H1 (cell line): ENCODE data around the gene TRDN. TPM values are rescaled to one million over a fixed set of nuclear protein-coding genes. Genes with fewer than 3 reads are reported as not detected.

Experiments
- CTCF ChIA-PET: fragments of 300-600 bp; sonication (Branson Sonifier 250); formaldehyde crosslinking; loops from one replicate; lab custom pipeline; 2021; ENCODE audit not compliant: partially characterized antibody; lab: Charles Lee
- POLR2A ChIA-PET: fragments of 300-600 bp; sonication (Branson Sonifier 250); formaldehyde crosslinking; loops from one replicate; lab custom pipeline; 2021; ENCODE audit warnings: inconsistent platforms; ENCODE audit not compliant: partially characterized antibody; lab: Charles Lee
- DNase-seq, 2 experiments: peaks; one replicate each; pipeline versions ENCODE4 v3.0.0 to v3.0.0-alpha.2; 2010 to 2022; ENCODE audit warnings: low spot score in 2 of 2, low read depth in 1 of 2, mixed read lengths in 1 of 2
- FAIRE-seq: peaks from 2 replicates; lab custom pipeline; 2011; peaks lifted over from hg19 to GRCh38; lab: Jason Lieb, UNC
- H2AFZ ChIP-seq: 2 replicates; pipeline ENCODE4 v1.8.1; 2012; ENCODE audit warnings: low read length, inconsistent platforms
- H2AK5ac ChIP-seq: 2 replicates; pipeline ENCODE4 v1.6.1; 2013; ENCODE audit warnings: low read depth, low read length
- H2BK120ac ChIP-seq: replicated peaks from 2 replicates; pipeline ENCODE3; 2013; ENCODE audit warnings: low read depth, low read length, inconsistent platforms
- H2BK12ac ChIP-seq: 2 replicates; pipeline ENCODE4 v1.6.1; 2013; ENCODE audit warnings: low read depth, low read length
- H2BK15ac ChIP-seq: 2 replicates; pipeline ENCODE4 v1.6.1; 2013; ENCODE audit warnings: low read length
- H2BK20ac ChIP-seq: 2 replicates; pipeline ENCODE4 v1.6.1; 2013; ENCODE audit warnings: low read length
- H2BK5ac ChIP-seq: 2 replicates; pipeline ENCODE4 v1.6.1; 2013; ENCODE audit warnings: low read depth, low read length
- H3K14ac ChIP-seq: 2 replicates; pipeline ENCODE4 v1.6.1; 2013; ENCODE audit warnings: inconsistent platforms; ENCODE audit not compliant: insufficient read length
- H3K18ac ChIP-seq: 2 replicates; pipeline ENCODE4 v1.6.1; 2013; ENCODE audit warnings: low read length; ENCODE audit errors: extremely low read depth
- H3K23ac ChIP-seq: 2 replicates; pipeline ENCODE4 v1.6.1; 2013; ENCODE audit warnings: inconsistent platforms; ENCODE audit not compliant: insufficient read length
- H3K23me2 ChIP-seq: 2 replicates; pipeline ENCODE4 v1.6.1; 2013; ENCODE audit warnings: low read depth, low read length
- H3K27ac ChIP-seq: 2 replicates; pipeline ENCODE4 v1.6.1; 2011; ENCODE audit warnings: low read depth, low read length, inconsistent platforms
- H3K27me3 ChIP-seq, 4 experiments: replicated peaks in 1 of 4; 1 replicate in 1 of 4; 2 replicates in 3 of 4; pipeline versions ENCODE4 v1.6.1 to v1.8.1; 2011 to 2013; ENCODE audit warnings: low read length in 3 of 4, mild to moderate bottlenecking in 3 of 4, inconsistent platforms in 2 of 4, mixed read lengths in 2 of 4, moderate library complexity in 1 of 4; ENCODE audit not compliant: control insufficient read depth in 3 of 4, insufficient read depth in 3 of 4; ENCODE audit errors: extremely low read depth in 1 of 4
- H3K36me3 ChIP-seq, 4 experiments: 2 replicates each; pipeline versions ENCODE4 v1.6.1 to v1.8.1; 2011 to 2013; ENCODE audit warnings: mild to moderate bottlenecking in 4 of 4, low read length in 3 of 4, moderate library complexity in 2 of 4, control low read depth in 1 of 4, inconsistent platforms in 1 of 4; ENCODE audit not compliant: insufficient read depth in 4 of 4, control insufficient read depth in 2 of 4
- H3K4ac ChIP-seq: replicated peaks from 2 replicates; pipeline ENCODE3; 2013; ENCODE audit warnings: low read length, low read depth, mixed read lengths, inconsistent platforms; ENCODE audit not compliant: insufficient read length
- H3K4me1 ChIP-seq, 4 experiments: replicated peaks in 1 of 4; 1 replicate in 1 of 4; 2 replicates in 3 of 4; pipeline versions ENCODE4 v1.6.1 to v1.8.1; 2011 to 2013; ENCODE audit warnings: low read length in 3 of 4, inconsistent platforms in 2 of 4, mixed read lengths in 1 of 4; ENCODE audit not compliant: insufficient read depth in 4 of 4, control insufficient read depth in 3 of 4
- H3K4me2 ChIP-seq, 2 experiments: 2 replicates each; pipeline versions ENCODE4 v1.6.1 to v1.8.1; 2011 to 2013; ENCODE audit warnings: low read depth in 2 of 2, low read length in 2 of 2, control low read depth in 1 of 2, inconsistent platforms in 1 of 2, mild to moderate bottlenecking in 1 of 2; ENCODE audit not compliant: insufficient read depth in 1 of 2
- H3K4me3 ChIP-seq, 4 experiments: fragments of 200-600, 300-600 bp in 1 of 4; sonication (generic), shearing (Covaris generic), sonication (Bioruptor Twin) in 1 of 4; 2 replicates each; pipeline versions ENCODE4 v1.5.1 to v1.8.1; 2011 to 2016; ENCODE audit warnings: low read length in 4 of 4, low read depth in 3 of 4, control low read depth in 2 of 4, inconsistent platforms in 2 of 4, mild to moderate bottlenecking in 2 of 4, mixed read lengths in 1 of 4, moderate library complexity in 1 of 4; ENCODE audit not compliant: insufficient read depth in 2 of 4; ENCODE audit errors: extremely low read depth in 1 of 4
- H3K56ac ChIP-seq: replicated peaks from 2 replicates; pipeline ENCODE3; 2013; ENCODE audit warnings: low read depth, mild to moderate bottlenecking, mixed read lengths, low read length, inconsistent platforms; ENCODE audit not compliant: insufficient read length
- H3K79me1 ChIP-seq: 2 replicates; pipeline ENCODE4 v1.6.1; 2013; ENCODE audit warnings: low read depth, low read length, control low read depth
- H3K79me2 ChIP-seq, 2 experiments: 2 replicates each; pipeline versions ENCODE4 v1.6.1 to v1.8.1; 2012 to 2013; ENCODE audit warnings: low read length in 2 of 2, mild to moderate bottlenecking in 2 of 2, inconsistent platforms in 1 of 2; ENCODE audit not compliant: insufficient read depth in 2 of 2, control insufficient read depth in 1 of 2
- H3K9ac ChIP-seq, 4 experiments: replicated peaks in 1 of 4; 1 replicate in 1 of 4; 2 replicates in 3 of 4; pipeline versions ENCODE4 v1.6.1 to v1.8.1; 2011 to 2013; ENCODE audit warnings: low read depth in 3 of 4, low read length in 3 of 4, control low read depth in 2 of 4, mild to moderate bottlenecking in 2 of 4, moderate library complexity in 2 of 4, inconsistent platforms in 1 of 4; ENCODE audit errors: extremely low read depth in 1 of 4
- H3K9me3 ChIP-seq, 2 experiments: 2 replicates each; pipeline versions ENCODE4 v1.6.1 to v1.8.1; 2012 to 2013; ENCODE audit warnings: mild to moderate bottlenecking in 2 of 2, moderate library complexity in 2 of 2, control low read depth in 1 of 2, inconsistent platforms in 1 of 2, low read depth in 1 of 2, low read length in 1 of 2, mixed read lengths in 1 of 2; ENCODE audit not compliant: insufficient read depth in 2 of 2
- H4K20me1 ChIP-seq, 2 experiments: replicated peaks in 1 of 2; 2 replicates each; pipeline versions ENCODE3 to v1.8.1; 2011 to 2013; ENCODE audit warnings: inconsistent platforms in 2 of 2, low read length in 2 of 2, mild to moderate bottlenecking in 1 of 2; ENCODE audit not compliant: insufficient read depth in 2 of 2, control insufficient read depth in 1 of 2
- H4K5ac ChIP-seq: 2 replicates; pipeline ENCODE4 v1.6.1; 2013; ENCODE audit warnings: low read length, low read depth, mixed read lengths, inconsistent platforms; ENCODE audit not compliant: insufficient read length
- H4K8ac ChIP-seq: 2 replicates; pipeline ENCODE4 v1.8.0; 2013; ENCODE audit warnings: mild to moderate bottlenecking, moderate library complexity, low read length, inconsistent platforms; ENCODE audit not compliant: insufficient read depth; ENCODE audit errors: extremely low read depth
- H4K91ac ChIP-seq: replicated peaks from 2 replicates; pipeline ENCODE3; 2013; ENCODE audit warnings: low read length, mixed read lengths, inconsistent platforms; ENCODE audit not compliant: insufficient read length
- CHD1 ChIP-seq: IDR thresholded peaks from 2 replicates; pipeline ENCODE4 v1.6.1; 2012; ENCODE audit warnings: low read depth, low read length, improper control_type of control experiment
- RAD21 ChIP-seq, 2 experiments: IDR thresholded peaks in 1 of 2; conservative IDR thresholded peaks in 1 of 2; 2 replicates each; pipeline ENCODE4 v1.6.1; 2011; ENCODE audit warnings: low read depth in 2 of 2, low read length in 2 of 2, improper control_type of control experiment in 1 of 2, inconsistent platforms in 1 of 2, mild to moderate bottlenecking in 1 of 2, moderate library complexity in 1 of 2
- WGBS, 2 experiments: shearing (Covaris generic) in 1 of 2; methylation state at CpG; one replicate each; pipeline versions ENCODE4 v1.1.6 to v1.1.7; 2013 to 2015; ENCODE audit warnings: low lambda C conversion rate in 2 of 2, mixed read lengths in 2 of 2, inconsistent platforms in 1 of 2, low coverage in 1 of 2, missing lambda C conversion rate in 1 of 2; ENCODE audit not compliant: insufficient replicate concordance in 2 of 2, insufficient coverage in 1 of 2, insufficient read length in 1 of 2; ENCODE audit errors: extremely low coverage in 1 of 2, missing lambda C conversion rate in 1 of 2; 5-methylcytosine and 5-hydroxymethylcytosine counted together
- polyA plus RNA-seq, 7 experiments: library from polyadenylated mRNA; depleted of rRNA in 3 of 7; stranded (reverse) in 5 of 7; unstranded in 2 of 7; fragments of >200 nt in 5 of 7; fragments of 200-250 nt in 2 of 7; gene quantifications; 1 replicate in 5 of 7; 2 replicates in 1 of 7; 4 replicates in 1 of 7; pipeline versions ENCODE4 v1.2.1 to v1.2.3, GENCODE V29; 2011 to 2013; ENCODE audit warnings: missing spikeins in 2 of 7, mixed read lengths in 2 of 7
- total RNA-seq: library from RNA; stranded (reverse); fragmentation: NEBNext Ultra II Directional; extraction: Animal tissue kit (Norgen Biotek cat#: 25700); gene quantifications from 2 replicates; pipeline ENCODE4 v1.2.1, GENCODE V29; 2021
- TF ChIP-seq, protein P1 (sequence below), 3 experiments: IDR thresholded peaks; 1 replicate in 2 of 3; 2 replicates in 1 of 3; pipeline versions ENCODE4 v1.5.1 to v1.6.1; 2011; ENCODE audit warnings: low read length in 3 of 3, mild to moderate bottlenecking in 3 of 3, inconsistent platforms in 2 of 3, low read depth in 1 of 3, moderate library complexity in 1 of 3; ENCODE audit not compliant: insufficient read depth in 1 of 3; ENCODE audit errors: control extremely low read depth in 1 of 3

Gene TRDN
- total and polyA plus RNA-seq, 2 of the 8 experiments (the other 6 are each of a cell fraction or from before 2014, with no cell fraction given) = 1.6 to 41.6 TPM

- no peak for TF ChIP-seq CHD1
- TF ChIP-seq RAD21 (IDR thresholded peaks at IDR 0.05 in 1 of 2, conservative IDR thresholded peaks at IDR 0.05 in 1 of 2; ENCODE audit: low read depth in 2 of 2, low read length in 2 of 2) = peak in 1 of 2 experiments; percentile 37; a peak in 3 of 4 replicates
- TF ChIP-seq, protein P1, sequence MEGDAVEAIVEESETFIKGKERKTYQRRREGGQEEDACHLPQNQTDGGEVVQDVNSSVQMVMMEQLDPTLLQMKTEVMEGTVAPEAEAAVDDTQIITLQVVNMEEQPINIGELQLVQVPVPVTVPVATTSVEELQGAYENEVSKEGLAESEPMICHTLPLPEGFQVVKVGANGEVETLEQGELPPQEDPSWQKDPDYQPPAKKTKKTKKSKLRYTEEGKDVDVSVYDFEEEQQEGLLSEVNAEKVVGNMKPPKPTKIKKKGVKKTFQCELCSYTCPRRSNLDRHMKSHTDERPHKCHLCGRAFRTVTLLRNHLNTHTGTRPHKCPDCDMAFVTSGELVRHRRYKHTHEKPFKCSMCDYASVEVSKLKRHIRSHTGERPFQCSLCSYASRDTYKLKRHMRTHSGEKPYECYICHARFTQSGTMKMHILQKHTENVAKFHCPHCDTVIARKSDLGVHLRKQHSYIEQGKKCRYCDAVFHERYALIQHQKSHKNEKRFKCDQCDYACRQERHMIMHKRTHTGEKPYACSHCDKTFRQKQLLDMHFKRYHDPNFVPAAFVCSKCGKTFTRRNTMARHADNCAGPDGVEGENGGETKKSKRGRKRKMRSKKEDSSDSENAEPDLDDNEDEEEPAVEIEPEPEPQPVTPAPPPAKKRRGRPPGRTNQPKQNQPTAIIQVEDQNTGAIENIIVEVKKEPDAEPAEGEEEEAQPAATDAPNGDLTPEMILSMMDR (IDR thresholded peaks at IDR 0.05; ENCODE audit: control extremely low read depth in 1 of 3, insufficient read depth in 1 of 3, low read depth in 1 of 3, low read length in 3 of 3) = peak in 1 of 3 experiments; percentile 20; a peak in 1 of 4 replicates
- no peak for FAIRE-seq
- Histone ChIP-seq H3K4me3 (no peak overlapping the region), H3K9me3 (no peaks in the 10 kb centered on the region), H2BK12ac (no peak overlapping the region), H2BK120ac (no peak overlapping the region), H2BK15ac (no peak overlapping the region), H3K27ac (no peak overlapping the region), H3K4ac (no peak overlapping the region), H3K36me3 (no peaks in the 10 kb centered on the region), H3K14ac (no peak overlapping the region), H4K5ac (no peak overlapping the region), H2BK5ac (no peak overlapping the region), H3K4me2 (no peak overlapping the region), H3K79me1 (no peaks in the 10 kb centered on the region), H3K23ac (no peak overlapping the region), H3K79me2 (no peaks in the 10 kb centered on the region), H3K23me2 (no peaks in the 10 kb centered on the region), H3K18ac (no peak overlapping the region), H4K20me1 (no peaks in the 10 kb centered on the region), H3K4me1 (no peaks in the 10 kb centered on the region), H3K9ac (no peak overlapping the region), H2AK5ac (no peak overlapping the region), H3K56ac (no peak overlapping the region), H4K8ac (no peak overlapping the region), H3K27me3 (peaks cover 0 to 1% (median 0%) of the 10 kb centered on the region in 4 experiments; a peak in 1 of 7 replicates), H2AFZ (no peak overlapping the region), H2BK20ac (no peak overlapping the region), H4K91ac (no peak overlapping the region)
- 12% methylated on average over 2 of the region's 2 CpGs; no CpG with 5 or more reads in 1 of the 2 experiments for WGBS, 2 experiments
- no peak for DNase-seq
- ChIA-PET CTCF (interaction anchor here (1.0 to 1.7 kb wide), 5 partner anchors 14 to 448 kb away, joined by 3 to 8 read pairs (median 6); no protein-coding TSS in a partner anchor), POLR2A (no interaction called here)
Measured at GRCh38 chr6:123316733-123317323, 319.9 kb downstream of the TRDN start.
